ENCODE measurements around the gene APLF.

APLF gene

DNA sequence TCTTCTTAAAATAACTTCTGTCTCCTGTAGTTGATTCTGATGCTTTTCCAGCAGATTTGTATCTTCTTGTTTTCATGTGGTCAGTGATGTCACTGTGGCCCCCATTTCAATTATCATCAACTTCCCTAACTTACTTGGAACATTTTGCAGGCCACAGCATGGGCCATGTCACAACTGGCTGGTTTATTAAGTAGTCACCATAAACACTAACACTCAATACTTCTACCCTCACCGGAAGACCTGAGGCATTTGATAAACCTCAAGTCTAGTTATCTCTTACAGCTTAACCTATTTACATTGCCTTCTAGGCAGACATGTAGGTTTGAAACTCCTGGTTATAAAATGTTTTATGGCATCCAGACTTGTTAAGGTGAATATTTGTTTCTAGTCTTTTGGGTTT, 138.6 kb downstream of the APLF start:
- no peak overlapping the region for H3K4me3 ChIP-seq (ENCODE audit: low read depth, low read length)
- TF ChIP-seq, protein P1, sequence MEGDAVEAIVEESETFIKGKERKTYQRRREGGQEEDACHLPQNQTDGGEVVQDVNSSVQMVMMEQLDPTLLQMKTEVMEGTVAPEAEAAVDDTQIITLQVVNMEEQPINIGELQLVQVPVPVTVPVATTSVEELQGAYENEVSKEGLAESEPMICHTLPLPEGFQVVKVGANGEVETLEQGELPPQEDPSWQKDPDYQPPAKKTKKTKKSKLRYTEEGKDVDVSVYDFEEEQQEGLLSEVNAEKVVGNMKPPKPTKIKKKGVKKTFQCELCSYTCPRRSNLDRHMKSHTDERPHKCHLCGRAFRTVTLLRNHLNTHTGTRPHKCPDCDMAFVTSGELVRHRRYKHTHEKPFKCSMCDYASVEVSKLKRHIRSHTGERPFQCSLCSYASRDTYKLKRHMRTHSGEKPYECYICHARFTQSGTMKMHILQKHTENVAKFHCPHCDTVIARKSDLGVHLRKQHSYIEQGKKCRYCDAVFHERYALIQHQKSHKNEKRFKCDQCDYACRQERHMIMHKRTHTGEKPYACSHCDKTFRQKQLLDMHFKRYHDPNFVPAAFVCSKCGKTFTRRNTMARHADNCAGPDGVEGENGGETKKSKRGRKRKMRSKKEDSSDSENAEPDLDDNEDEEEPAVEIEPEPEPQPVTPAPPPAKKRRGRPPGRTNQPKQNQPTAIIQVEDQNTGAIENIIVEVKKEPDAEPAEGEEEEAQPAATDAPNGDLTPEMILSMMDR (IDR thresholded peaks at IDR 0.05; ENCODE audit: low read depth, low read length) = no peak

DNA sequence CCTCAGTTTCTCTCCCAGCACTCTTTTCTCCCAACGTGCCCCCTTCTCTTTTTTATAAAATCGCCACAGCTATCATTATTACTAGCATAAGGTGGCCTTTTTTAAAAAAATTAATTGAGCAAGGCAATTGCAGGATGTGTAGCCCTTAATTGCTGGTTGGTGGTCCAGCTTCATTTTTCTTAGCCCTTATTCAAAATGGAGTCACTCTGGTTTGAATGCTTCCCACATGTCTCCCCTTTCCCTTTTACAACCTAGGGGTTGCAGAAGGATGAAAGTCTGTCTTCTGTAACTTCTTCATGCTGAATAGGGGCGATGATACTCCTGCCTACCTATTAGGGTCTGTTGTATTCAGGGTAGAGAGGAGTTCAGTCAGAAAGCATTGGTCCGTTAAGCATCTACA, 139.4 kb downstream of the APLF start:
- TF ChIP-seq, protein P1 (IDR thresholded peaks at IDR 0.05; ENCODE audit: low read depth, low read length) = no peak
- H3K4me3 ChIP-seq (ENCODE audit: low read depth, low read length) = no peak overlapping the region

DNA sequence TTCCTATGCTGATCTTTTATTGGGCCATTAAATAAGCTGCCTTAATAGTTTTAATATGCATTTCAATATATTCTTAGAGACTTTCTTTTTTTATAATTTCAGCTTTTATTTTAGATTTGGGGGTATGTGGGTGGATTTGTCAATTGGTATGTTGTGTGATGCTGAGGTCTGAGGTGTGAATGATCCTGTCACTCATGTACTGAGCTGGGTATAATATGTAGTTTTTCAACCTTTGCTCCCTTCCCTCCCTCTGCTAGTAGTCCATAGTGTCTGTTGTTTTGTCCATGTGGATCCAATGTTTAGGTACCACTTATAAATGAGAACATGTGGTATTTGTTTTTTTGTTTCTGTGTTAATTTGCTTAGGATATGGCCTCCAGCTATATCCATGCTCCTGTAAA, 140.5 kb downstream of the APLF start:
- TF ChIP-seq, protein P1 (IDR thresholded peaks at IDR 0.05; ENCODE audit: low read depth, low read length) = no peak
- H3K4me3 ChIP-seq (ENCODE audit: low read depth, low read length) = no peak overlapping the region

DNA sequence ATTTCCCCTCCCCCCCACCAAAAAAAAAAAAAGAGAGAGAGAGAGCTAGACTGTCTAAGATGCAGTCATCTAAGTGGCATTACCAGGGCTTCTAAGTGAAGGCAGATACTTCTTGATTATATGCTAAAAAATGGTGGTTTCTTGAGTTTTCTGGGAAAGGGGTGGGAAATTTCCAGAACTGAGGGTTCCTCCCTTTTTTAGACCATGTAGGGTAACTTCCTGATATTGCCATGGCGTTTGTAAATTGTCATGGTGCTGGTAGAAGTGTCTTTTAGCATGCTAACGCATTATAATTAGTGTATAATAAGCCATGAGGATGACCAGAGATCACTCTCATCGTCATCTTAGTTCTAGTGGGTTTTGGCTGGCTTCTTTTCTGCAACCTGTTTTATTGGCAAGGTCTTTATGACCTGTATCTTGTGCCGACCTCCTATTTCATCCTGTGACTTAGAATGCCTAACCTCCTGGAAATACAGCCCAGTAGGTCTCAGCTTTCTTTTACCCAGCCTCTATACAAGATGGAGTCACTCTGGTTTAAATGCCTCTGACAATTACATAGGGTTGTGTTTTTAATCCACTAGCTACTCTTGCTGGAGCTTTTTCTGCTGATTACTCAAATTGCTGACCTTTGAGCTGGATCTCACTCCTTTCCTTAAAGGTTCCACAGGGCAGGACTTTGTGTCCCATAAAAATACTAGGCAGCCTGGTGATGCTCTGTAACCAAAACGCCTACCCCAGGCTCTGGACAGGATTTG, 145.6 kb downstream of the APLF start:
- TF ChIP-seq, protein P1 (IDR thresholded peaks at IDR 0.05; ENCODE audit: low read depth, low read length) = no peak
- H3K4me3 ChIP-seq (ENCODE audit: low read depth, low read length) = no peak overlapping the region

DNA sequence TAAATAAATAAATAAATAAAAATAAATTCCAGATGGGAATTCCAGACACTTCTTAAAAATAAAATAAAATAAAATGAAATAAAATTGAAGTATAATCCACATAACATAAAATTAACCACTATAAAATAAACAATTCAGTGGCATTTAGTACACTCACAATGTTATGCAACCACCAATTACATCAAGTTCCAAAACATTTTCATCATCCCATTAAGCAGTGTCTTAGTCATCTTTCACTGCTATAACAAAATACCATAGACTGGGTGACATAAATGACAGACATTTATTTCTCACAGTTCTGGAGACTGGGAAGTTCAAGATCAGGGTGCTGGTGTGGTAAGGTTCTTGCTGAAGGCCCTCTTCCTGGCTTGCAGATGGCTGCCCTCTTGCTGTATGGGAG, 153.4 kb downstream of the APLF start:
- no peak overlapping the region for H3K4me3 ChIP-seq (ENCODE audit: low read depth, low read length)
- TF ChIP-seq, protein P1 (IDR thresholded peaks at IDR 0.05; ENCODE audit: low read depth, low read length) = no peak

DNA sequence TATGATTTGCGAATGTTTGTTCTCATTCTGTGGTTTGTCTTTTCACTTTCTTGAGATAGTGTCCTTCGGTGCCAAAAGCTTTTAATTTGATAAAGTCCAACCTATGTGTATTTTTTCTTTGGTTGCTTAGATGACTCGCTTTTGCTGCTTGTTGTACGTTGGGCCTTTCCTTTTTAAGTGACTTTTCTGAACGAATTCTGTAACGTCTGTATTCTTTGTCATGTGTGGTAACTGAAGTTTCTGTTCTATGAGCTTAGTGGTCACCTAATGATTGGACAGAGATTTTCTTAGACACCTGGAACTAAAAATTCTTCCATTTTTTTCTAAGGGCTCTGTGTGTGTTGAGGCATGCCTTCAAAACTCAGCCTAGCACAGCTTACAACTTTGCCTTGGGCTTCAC, 156.4 kb downstream of the APLF start:
- no peak overlapping the region for H3K4me3 ChIP-seq (ENCODE audit: low read depth, low read length)
- TF ChIP-seq, protein P1 (IDR thresholded peaks at IDR 0.05; ENCODE audit: low read depth, low read length) = no peak

DNA sequence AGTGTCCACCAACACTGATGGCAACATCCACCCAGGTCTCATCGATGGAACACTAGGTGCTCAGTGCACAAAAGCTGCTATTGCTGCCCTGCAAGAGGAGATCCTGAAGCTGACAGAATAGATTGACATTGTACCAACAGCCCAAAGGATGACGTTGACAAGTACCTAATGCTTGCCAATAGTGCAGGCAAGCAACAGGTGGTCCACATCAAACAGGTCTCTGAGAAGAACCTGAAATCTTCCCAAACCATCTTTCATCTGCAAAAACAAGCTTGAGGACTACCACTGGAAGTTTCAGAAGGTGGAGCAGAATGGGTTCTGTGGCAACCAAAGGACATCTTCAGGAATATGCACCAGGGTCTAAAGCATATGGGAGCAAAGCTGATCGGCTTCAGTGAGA, 160.2 kb downstream of the APLF start:
- TF ChIP-seq, protein P1 (IDR thresholded peaks at IDR 0.05; ENCODE audit: low read depth, low read length) = no peak
- no peak overlapping the region for H3K4me3 ChIP-seq (ENCODE audit: low read depth, low read length)

Data from WI38 (cell line).